MM.1S (cell line): ENCODE measurements around the gene MTREX.

Experiments used
- DNase-seq: peaks from one replicate; pipeline ENCODE4 v3.0.0-alpha.2; 2015
- H2AFZ ChIP-seq: fragments of 300-600 bp; sonication (generic); 2 replicates; pipeline ENCODE4 v1.6.0; 2016; ENCODE audit warnings: antibody characterized with exemption, low read length
- H3F3A ChIP-seq: fragments of 300-600 bp; sonication (generic); 2 replicates; pipeline ENCODE4 v1.6.1; 2016; ENCODE audit warnings: mild to moderate bottlenecking, antibody characterized with exemption, low read length, moderate library complexity, mixed read lengths; ENCODE audit not compliant: insufficient read depth
- H3K27ac ChIP-seq: fragments of 300-600 bp; sonication (generic); 2 replicates; pipeline ENCODE4 v1.5.1; 2016; ENCODE audit warnings: mild to moderate bottlenecking, low read length
- H3K27me3 ChIP-seq: fragments of 300-600 bp; sonication (generic); replicated peaks from 2 replicates; pipeline ENCODE4 v1.6.0; 2016; ENCODE audit warnings: low read length; ENCODE audit not compliant: insufficient read depth
- H3K36me3 ChIP-seq: fragments of 300-600 bp; sonication (generic); replicated peaks from 2 replicates; pipeline ENCODE4 v1.6.1; 2016; ENCODE audit warnings: mild to moderate bottlenecking, low read length, mixed read lengths; ENCODE audit not compliant: insufficient read depth
- H3K4me1 ChIP-seq: fragments of 300-600 bp; sonication (generic); 2 replicates; pipeline ENCODE4 v1.6.1; 2016; ENCODE audit warnings: low read length, mixed read lengths
- H3K4me2 ChIP-seq: fragments of 300-600 bp; sonication (generic); 2 replicates; pipeline ENCODE4 v1.6.0; 2016; ENCODE audit warnings: low read depth, low read length
- H3K4me3 ChIP-seq: fragments of 300-600 bp; sonication (generic); 2 replicates; pipeline ENCODE4 v1.5.1; 2016; ENCODE audit warnings: low read length, mixed read lengths
- H3K79me2 ChIP-seq: fragments of 300-600 bp; sonication (generic); 2 replicates; pipeline ENCODE4 v1.6.1; 2016; ENCODE audit warnings: mixed run types, low read length, mixed read lengths
- H3K9ac ChIP-seq: fragments of 300-600 bp; sonication (generic); 2 replicates; pipeline ENCODE4 v1.6.1; 2016; ENCODE audit warnings: low read length, mixed read lengths
- H3K9me2 ChIP-seq: fragments of 300-600 bp; sonication (generic); replicated peaks from 2 replicates; pipeline ENCODE4 v1.6.1; 2016; ENCODE audit warnings: mild to moderate bottlenecking, low read length, mixed read lengths; ENCODE audit not compliant: insufficient read depth
- H3K9me3 ChIP-seq: fragments of 300-600 bp; sonication (generic); replicated peaks from 2 replicates; pipeline ENCODE4 v1.6.1; 2016; ENCODE audit warnings: mild to moderate bottlenecking, low read length, mixed read lengths; ENCODE audit not compliant: insufficient read depth
- H4K20me1 ChIP-seq: fragments of 300-600 bp; sonication (generic); 2 replicates; pipeline ENCODE4 v1.6.1; 2016; ENCODE audit warnings: mild to moderate bottlenecking, low read length, moderate library complexity, mixed read lengths; ENCODE audit not compliant: insufficient read depth
- EZH2 ChIP-seq: fragments of 300-600 bp; sonication (generic); optimal IDR thresholded peaks from 2 replicates; pipeline ENCODE3; 2017; ENCODE audit warnings: low read depth, mild to moderate bottlenecking, antibody characterized with exemption, low read length, mixed read lengths
- EZH2phosphoT487 ChIP-seq: fragments of 300-600 bp; sonication (generic); IDR thresholded peaks from 2 replicates; pipeline ENCODE4 v1.6.1; 2018; ENCODE audit warnings: antibody characterized with exemption, low read length
- TF ChIP-seq, protein P1 (sequence below): fragments of 300-600 bp; sonication (generic); IDR thresholded peaks from 2 replicates; pipeline ENCODE4 v1.5.1; 2016; ENCODE audit warnings: antibody characterized with exemption, low read length, mixed read lengths

Gene MTREX

GRCh38 chr5:55453211-55453610 lies 145.4 kb downstream of the MTREX start:
- H3K36me3 ChIP-seq = no peaks in the 10 kb centered on the region
- no peak overlapping the region for H2AFZ ChIP-seq
- no peak overlapping the region for H3K4me2 ChIP-seq
- H3K27ac ChIP-seq = no peak overlapping the region
- DNase-seq = no peak
- H3K4me3 ChIP-seq = no peak overlapping the region
- no peaks in the 10 kb centered on the region for H3K27me3 ChIP-seq
- no peaks in the 10 kb centered on the region for H3K9me2 ChIP-seq
- H4K20me1 ChIP-seq = no peaks in the 10 kb centered on the region
- no peak overlapping the region for H3K9ac ChIP-seq
- no peaks in the 10 kb centered on the region for H3K9me3 ChIP-seq
- no peaks in the 10 kb centered on the region for H3F3A ChIP-seq
- H3K4me1 ChIP-seq = no peaks in the 10 kb centered on the region
- H3K79me2 ChIP-seq = no peaks in the 10 kb centered on the region
- TF ChIP-seq, protein P1, sequence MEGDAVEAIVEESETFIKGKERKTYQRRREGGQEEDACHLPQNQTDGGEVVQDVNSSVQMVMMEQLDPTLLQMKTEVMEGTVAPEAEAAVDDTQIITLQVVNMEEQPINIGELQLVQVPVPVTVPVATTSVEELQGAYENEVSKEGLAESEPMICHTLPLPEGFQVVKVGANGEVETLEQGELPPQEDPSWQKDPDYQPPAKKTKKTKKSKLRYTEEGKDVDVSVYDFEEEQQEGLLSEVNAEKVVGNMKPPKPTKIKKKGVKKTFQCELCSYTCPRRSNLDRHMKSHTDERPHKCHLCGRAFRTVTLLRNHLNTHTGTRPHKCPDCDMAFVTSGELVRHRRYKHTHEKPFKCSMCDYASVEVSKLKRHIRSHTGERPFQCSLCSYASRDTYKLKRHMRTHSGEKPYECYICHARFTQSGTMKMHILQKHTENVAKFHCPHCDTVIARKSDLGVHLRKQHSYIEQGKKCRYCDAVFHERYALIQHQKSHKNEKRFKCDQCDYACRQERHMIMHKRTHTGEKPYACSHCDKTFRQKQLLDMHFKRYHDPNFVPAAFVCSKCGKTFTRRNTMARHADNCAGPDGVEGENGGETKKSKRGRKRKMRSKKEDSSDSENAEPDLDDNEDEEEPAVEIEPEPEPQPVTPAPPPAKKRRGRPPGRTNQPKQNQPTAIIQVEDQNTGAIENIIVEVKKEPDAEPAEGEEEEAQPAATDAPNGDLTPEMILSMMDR = no peak
- TF ChIP-seq EZH2phosphoT487 (no peak), EZH2 (no peak)

- H3K9me3 ChIP-seq = no peaks in the 10 kb centered on the region
- TF ChIP-seq EZH2phosphoT487 (no peak), EZH2 (no peak)
- TF ChIP-seq, protein P1 = no peak
- no peak overlapping the region for H3K4me3 ChIP-seq
- no peak overlapping the region for H2AFZ ChIP-seq
- no peak overlapping the region for H3K27ac ChIP-seq
- no peaks in the 10 kb centered on the region for H3K9me2 ChIP-seq
- H3F3A ChIP-seq = no peaks in the 10 kb centered on the region
- no peak for DNase-seq
- H3K27me3 ChIP-seq = no peaks in the 10 kb centered on the region
- no peak overlapping the region for H3K4me2 ChIP-seq
- H4K20me1 ChIP-seq = no peaks in the 10 kb centered on the region
- H3K4me1 ChIP-seq = no peaks in the 10 kb centered on the region
- H3K79me2 ChIP-seq = no peaks in the 10 kb centered on the region
- no peak overlapping the region for H3K9ac ChIP-seq
- no peaks in the 10 kb centered on the region for H3K36me3 ChIP-seq
These were observed 146.5 kb downstream of the MTREX start for GRCh38 chr5:55454282-55454681.

DNA sequence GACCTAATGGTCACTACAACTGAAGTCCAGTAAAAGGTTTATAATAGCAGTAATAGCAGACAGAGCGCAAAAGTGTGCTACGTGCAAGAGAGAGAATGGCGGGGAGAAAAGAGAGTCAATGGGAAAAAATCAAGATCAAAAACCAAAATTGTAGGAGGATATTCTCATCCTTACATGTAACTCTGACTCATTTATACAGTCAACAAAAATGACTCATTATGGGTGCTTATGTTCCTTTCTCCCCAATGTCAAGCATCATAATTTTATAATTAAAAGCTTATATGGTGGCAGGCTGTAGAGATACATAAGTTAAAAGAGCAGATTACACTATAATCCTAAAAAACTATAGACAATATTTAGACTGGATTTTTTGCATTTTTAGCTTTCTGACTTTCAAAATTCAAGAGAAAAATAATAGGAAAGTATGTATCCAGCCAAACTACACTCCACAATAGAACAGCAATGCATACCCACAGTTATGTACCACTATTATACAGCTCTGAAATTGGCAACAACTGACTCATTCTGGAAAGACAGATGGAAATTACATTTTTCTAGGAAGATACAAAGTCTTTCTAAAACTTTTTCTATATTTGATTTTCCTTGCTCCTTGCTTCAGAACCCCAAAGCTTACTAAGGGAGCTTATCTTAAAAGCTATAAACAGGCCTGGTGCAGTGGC lies 148.6 kb downstream of the MTREX start:
- no peak overlapping the region for H2AFZ ChIP-seq
- no peaks in the 10 kb centered on the region for H3F3A ChIP-seq
- H3K36me3 ChIP-seq = no peaks in the 10 kb centered on the region
- H4K20me1 ChIP-seq = no peaks in the 10 kb centered on the region
- TF ChIP-seq, protein P1 = no peak
- TF ChIP-seq EZH2phosphoT487 (no peak), EZH2 (no peak)
- H3K27me3 ChIP-seq = no peaks in the 10 kb centered on the region
- no peaks in the 10 kb centered on the region for H3K9me3 ChIP-seq
- H3K4me3 ChIP-seq = no peak overlapping the region
- no peaks in the 10 kb centered on the region for H3K4me1 ChIP-seq
- no peak overlapping the region for H3K27ac ChIP-seq
- H3K4me2 ChIP-seq = no peak overlapping the region
- DNase-seq = no peak
- H3K9ac ChIP-seq = no peak overlapping the region
- H3K79me2 ChIP-seq = no peaks in the 10 kb centered on the region
- no peaks in the 10 kb centered on the region for H3K9me2 ChIP-seq
